HG03064 (cell line): ENCODE results near the gene CFAP20DC.

ENCODE experiments used
- ATAC-seq: cut with Tn5 transposase; IDR thresholded peaks from one replicate; pipeline ENCODE4 v1.9.1; 2021; ENCODE audit warnings: low read depth; ENCODE audit not compliant: unreplicated experiment

The CFAP20DC gene

DNA sequence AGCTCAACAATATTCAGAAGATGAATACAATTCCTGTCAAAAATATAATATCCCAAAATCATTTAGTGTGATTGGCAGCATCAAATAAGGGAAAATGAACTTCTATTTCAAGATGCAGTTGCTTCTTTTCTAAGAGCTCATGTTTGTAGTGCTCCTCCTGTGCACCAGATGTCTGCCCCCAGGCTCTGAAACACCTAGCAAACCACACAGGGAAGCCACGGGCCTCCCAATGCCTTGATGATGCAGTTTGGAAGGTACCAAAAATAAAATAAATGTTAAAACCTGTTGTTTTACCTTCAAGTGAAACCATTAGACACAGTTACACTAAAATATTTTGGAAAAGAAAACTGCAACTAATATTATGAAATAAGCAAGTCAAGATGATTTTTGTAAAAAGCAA, 22.2 kb downstream of the CFAP20DC start:
- no peak for ATAC-seq

DNA sequence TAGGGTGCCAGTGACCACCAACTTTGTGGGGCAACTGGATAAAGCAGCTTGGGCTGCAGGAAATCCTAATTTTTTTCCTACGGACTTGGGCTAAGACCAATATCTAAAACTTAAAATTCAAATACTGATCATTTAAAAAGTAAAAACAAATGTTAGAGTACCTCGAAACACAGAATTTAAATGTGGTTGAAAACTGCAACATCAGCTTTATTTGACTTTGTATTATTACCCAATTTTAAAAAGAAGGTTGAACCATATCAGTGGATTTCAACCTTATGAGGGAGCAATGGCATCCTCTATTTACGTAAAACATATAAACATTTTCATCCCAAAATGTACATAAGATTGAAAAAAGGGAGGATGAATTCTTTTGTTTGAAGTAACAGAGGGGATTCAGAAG, 26.2 kb downstream of the CFAP20DC start:
- ATAC-seq = no peak

DNA sequence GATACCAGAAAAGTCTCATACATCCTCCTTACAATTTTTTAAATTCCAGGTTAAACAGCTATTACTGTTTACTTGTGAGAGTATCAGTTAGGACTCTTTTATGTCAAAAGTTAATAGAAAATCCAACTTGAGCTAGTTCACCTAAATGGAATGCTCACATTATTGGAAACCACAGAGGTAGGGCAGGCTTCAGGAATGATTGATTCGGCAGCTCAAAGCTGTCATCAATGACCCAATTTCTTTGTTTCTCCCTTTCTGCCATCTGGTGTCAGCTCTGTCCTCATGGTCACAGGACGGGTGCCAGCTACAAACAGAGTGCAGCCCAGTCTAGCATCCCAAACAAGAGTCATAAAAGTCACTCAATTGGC, 32.2 kb downstream of the CFAP20DC start:
- no peak for ATAC-seq

DNA sequence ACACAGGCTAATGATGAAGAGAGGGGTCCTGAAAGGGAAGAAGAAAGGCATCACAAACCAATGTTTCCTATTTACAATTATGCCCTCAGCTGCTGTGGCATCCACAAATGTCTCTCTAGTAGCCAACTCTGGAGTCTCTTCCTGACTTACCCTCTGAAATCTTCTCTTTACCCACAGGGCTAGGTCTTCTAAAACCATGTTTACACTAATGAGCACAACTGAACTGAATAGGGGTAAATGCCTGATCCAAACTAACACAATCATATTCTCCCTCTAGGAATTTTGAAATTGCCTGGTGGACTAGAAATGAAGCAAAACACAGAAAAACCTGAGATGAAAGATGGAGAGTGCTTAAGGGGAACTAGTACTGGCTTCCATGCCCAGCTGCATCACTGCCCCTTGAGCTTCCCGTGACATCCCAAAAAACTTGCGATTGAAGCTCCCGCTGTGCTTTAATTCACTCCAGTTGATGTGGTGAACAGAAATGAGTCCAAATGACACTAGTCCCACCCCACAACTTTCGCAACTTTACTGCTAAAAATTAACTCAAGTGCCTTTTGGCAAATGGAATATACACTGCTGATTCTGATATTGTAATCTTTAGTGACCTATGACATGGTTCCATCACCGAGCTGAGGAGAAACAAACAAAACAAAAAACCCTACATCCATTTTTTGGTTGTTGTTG, 32.8 kb downstream of the CFAP20DC start:
- ATAC-seq = no peak

DNA sequence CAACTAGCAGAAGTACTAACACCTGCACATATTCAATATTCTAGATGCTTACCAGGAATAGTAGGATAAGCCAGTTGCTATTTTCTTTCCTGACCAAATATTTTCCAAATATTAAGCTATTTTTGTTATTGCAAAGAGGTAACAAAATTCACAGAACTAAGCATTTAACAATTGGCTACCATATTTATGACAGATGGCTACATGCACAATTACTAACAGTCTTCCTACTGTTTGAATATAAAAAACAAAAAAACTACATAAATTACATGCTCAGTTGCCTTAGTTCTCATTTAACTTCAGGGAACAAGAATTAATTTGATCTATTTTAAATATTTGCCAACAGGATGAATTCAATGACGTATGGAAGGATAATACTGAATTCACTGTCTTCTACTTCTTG, 36.2 kb downstream of the CFAP20DC start:
- ATAC-seq = no peak

DNA sequence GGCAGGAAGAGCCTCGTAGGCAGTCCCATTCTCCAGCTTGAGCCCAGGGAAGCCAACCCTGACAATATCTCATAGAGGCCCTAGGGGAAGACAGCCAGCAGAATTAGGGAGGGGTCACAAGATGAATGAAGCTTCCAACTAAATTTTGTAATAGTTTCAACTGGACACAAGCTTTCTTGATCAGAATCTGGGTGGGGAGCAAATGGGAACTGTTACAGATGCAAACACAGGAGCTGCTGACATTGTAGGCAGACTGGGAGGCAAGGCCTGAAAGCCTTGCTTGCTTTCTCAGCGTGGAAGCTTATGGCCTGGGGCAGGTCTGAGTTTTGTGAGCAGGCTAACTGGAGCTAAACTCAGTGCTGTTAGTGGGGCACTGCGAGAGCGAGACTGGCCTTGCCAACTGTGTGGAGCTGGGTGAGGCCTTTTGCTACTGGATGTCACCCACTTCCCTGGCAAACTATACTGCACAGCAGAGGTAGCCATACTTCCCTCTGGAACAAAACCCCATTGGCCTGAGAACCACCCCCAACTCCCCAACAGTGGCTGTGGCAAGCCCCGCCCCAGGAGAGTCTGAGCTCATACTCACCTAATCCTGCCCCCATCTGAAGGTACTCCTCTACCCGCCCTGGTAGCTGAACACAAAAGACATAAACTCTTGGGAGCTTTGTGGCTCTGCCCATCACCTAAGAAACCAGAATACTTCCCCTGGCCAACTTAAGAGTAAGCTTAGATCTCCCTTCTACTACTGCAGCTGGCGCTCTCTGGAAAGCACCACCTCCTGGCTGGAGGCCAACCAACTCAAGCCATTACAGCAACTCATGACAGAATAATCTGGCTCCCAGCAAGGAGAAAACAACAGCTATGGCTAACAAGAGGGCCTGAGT, 42.9 kb downstream of the CFAP20DC start:
- ATAC-seq = no peak

DNA sequence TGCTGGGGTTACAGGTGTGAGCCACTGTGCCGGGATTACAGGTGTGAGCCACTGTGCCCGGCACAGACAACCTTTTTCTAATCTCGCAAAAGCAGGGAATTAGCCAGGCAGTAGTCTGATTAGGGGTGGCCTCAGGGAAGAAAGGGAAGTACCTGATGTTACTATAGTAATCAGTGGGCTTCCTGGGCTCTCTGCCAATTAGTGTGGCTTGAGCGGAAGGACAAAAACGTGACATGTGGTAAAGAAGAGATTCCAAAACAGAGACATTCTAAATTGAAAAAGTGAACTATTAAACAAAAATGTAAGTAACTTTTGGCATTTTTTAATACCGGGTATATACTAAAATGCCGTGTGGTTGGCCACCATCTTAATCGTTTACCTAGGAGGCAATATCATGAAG, 48.1 kb downstream of the CFAP20DC start:
- no peak for ATAC-seq

DNA sequence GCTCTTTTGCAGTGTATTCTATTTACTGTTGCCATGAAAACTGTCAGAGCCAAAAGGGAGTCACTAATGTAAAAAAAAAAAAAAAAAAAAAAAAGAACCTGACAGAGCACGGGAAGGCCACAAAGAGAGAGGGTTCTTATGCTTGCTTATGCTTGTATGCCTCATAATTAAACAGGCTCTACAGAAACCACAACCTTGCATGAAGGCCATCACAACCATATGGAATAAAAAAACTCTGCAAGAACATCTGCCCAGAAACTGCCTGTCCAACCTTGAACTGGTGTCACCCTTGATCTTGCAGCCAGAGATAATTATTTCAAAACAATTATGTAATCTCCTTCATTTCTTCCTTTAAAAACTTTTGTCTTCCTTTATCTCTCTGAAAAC, 50.1 kb downstream of the CFAP20DC start:
- no peak for ATAC-seq

DNA sequence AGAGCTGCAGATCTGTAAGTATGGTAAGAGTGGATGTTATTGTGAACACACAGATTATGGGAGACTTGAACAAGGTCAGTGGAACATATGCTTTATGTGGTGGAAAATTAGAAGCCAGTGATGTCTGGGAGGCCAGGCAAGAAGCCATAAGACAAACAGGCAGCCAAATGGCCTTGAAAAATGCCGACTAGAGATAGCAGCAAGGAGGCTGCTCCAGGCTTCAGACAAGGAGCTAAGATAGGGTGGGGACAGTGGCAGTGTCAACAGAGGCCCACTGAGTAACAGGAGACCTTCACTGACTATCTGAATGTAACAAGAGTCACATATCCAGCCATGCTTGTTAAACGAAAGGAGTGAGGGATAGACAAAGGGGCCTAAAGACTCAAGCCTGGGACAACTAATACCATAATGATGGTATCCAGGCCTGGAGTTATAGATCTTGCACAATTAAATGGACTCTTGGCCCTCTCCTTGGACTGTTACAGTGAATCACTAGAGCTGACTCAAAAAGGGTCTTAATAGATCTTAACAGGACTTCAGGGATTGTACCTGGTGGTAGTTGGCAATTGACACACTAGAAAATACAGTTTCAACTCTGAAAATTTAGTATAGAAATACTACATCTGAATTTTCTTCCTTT, 50.6 kb downstream of the CFAP20DC start:
- ATAC-seq = no peak

DNA sequence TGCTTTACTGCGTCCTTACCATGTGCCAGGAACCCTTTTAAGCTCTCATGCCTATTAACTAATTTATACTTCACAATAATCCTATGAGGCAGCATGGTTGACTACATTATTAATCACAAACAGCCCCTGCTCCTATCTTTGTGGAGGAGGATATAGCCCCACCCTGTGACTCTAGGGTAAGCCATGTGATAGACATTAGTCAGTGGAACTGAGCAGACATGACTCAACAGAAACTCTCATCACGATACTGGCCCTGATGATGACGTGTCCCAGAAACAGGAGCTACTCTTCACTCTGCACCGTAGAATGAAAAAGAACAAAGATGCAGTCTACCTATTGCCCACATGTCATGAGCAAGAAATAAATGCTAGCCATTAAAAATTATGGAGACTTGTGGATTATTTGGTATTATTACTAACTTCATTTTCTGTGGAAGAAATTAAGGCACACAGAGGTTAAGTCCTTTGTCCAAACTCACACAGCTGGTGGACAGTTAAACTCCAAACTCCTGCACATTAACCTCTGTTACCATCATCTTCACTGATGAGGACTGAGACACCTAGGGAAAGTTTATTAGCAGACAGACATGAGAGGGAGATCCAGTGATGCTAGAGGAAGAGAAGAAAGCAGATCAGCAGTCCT, 51.2 kb downstream of the CFAP20DC start:
- no peak for ATAC-seq

DNA sequence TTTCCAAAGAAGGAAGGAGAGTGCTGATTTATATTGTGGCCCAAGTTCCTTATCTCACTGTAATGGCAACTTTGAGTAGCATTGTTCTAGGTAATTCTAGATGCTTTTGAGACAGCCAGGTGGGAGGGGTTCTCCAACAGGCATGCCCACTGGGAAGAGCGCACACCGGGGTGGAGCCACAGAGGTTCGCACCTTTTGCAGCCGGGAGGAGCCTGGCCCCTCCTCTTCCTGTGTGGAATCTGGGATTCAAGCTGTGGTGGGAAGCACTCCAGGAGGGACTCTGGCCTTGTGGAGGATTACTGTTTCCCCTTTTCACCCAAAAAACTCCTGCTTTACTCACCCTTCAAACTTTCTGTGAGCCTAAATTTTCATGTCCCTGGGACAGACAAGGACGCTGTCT, 53.1 kb downstream of the CFAP20DC start:
- no peak for ATAC-seq

DNA sequence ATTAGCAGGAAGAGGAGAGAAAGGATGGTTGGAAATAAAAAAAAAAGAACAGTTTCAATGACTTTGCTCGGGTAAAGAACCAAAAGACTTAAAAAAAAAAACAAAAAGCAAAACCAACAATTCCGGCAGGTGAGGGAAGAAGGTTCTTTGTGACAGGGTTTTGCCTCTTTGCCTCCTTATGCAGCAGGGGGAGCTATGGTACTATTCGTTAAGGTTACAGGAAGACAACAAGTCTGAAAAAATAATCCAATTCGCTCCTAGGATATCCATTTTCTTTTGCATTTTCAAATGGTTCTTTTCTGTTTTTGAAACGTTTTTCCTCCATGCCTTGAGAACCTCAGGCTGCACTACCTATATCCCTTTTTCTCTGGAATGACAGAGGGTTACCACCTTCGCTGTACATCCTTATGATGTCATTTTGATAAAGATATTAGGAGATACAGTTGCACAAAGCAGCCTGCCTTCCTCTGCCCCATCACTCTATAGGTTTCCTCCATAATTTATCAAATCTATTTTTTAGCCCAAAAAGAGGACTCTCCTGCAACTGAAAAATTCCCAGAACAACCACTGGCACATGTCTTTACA, 55.0 kb downstream of the CFAP20DC start:
- no peak for ATAC-seq

DNA sequence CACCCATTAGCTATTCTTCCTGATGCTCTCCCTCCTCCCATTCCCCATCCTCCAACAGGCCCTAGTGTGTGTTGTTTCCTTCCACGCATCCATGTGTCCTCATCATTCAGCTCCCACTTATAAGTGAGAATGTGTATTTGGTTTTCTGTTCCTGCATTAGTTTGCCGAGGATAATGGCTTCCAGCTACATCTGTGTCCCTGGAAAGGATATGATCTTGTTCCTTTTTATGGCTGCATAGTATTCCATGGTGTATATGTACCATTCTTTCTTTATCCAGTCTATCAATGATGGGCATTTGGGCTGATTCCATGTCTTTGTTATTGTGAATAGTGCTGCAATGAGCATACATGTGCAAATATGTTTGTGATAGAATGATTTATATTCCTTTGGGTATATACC, 56.3 kb downstream of the CFAP20DC start:
- ATAC-seq = no peak

DNA sequence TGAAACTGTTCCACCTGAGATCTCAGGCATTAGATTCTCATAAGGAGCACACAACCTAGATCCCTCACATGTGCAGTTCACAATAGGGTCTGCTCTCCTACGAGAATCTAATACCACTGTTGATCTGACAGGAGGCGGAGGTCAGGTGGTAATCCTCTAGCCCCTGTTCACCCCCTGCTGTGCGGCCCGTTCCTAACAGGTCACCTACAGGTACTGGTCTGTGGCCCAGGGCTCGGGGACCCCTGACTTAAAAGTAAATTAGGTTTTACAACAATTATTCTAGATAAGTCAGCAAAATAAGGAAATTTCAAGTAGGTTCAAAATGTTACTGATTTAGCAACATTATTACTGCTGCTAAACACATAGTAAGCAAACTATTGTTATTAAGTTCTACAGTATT, 58.2 kb downstream of the CFAP20DC start:
- ATAC-seq = no peak

DNA sequence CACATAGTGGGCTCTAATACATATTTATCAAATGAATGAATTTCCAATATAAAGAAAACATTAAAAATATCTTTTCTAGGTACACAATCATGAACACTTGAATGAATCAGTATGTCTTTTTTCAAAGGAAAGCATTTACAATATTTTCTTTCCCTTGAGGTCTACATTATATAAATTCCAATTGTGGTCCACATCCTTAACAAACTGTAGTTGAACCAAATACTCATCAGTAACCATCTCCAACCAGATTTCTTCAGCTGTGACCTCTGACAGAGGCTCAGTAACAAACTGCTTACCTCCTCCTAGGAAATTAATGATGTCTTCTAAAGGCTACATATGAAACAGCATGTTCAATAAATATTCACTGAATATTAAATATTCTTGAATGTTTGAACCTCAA, 58.8 kb downstream of the CFAP20DC start:
- ATAC-seq = no peak

DNA sequence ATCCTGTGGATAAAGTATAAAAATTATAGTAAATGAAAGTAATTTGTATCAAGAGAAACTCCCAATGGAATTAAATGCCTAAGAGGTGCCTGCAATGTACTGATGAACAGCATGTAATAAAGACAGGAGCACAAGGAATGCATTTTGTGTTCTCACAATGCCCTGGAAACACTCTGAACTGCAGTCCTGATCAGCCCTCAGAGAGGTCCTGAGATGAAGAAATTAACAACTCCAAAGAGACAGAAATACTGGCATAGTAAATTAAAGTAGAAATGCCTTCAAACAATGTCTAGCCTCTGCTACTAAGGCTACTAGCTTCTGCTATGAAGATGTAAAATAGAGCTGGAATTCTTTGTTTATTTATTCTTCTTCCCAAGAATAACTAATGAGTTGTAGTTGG, 59.9 kb downstream of the CFAP20DC start:
- ATAC-seq = no peak

DNA sequence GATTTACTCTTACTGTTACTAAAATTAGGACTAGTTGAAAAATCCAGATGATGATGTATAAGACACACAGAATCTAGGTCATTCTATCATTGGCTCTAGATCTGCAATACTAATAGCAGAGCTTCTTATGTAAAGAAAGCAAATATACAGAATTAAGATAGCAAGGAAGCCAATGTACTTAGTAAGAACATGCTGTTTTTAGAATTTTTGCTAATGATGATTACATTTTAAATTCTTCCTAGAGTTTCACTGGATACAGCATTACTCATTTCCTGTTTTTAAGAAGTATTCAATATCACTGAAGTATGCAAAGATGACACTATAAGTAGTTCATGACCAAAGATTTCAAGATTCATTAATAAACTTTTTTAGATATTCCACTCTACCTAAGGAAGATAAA, 60.7 kb downstream of the CFAP20DC start:
- no peak for ATAC-seq

DNA sequence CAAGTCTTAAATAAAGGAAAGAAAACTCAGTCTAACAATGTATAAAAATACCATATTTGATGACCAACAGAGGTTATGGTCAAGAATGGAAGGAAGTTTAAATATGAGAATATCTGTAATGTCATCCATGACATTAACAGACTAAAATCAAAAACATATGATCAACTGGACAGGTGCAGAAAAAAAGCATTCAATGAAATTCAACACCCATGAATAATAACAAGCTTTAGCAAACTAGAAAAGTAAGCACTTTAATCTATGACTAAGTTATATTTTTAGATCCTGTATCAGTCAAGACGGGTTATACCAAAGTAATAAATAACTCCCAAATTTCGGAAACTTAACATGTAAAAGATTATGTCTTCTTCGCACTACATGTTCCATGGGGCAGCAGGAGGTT, 61.8 kb downstream of the CFAP20DC start:
- no peak for ATAC-seq

DNA sequence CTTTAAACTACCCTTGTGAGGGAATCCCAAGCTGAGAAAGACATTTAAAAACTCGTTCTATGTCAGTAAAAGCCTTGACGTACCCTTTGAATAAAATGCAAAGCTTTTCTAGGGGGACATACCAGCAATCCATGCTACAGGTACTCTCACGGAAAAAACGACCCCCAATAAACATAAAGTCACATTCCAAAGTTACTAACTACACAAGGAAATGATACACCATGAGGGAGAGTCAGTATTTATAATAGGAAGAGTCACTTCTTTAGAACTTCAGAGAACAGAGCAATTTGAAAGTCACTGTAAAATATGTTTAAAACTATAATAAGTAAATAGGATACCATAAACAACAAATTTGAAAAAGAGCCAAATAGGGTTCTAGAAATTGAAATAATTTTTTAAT, 63.2 kb downstream of the CFAP20DC start:
- no peak for ATAC-seq

DNA sequence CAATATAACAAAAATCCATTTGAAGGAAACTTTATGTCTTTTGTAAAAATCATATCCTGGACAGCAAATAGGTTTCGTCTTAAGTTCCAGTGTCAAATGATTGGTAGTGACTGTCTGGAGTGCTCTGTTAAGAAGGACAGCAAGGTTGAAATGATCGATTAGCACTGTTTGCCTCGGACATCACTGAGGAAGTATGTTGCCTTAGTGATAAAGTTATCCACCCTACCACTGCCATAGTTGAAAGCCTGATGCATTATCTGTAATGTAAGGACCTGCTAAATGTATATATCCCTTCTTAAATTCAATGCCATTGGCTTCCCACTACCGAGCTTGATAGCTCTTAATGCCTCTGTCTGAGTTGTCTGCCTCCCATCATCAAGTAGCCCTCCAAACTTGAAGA, 70.0 kb downstream of the CFAP20DC start:
- ATAC-seq = no peak

DNA sequence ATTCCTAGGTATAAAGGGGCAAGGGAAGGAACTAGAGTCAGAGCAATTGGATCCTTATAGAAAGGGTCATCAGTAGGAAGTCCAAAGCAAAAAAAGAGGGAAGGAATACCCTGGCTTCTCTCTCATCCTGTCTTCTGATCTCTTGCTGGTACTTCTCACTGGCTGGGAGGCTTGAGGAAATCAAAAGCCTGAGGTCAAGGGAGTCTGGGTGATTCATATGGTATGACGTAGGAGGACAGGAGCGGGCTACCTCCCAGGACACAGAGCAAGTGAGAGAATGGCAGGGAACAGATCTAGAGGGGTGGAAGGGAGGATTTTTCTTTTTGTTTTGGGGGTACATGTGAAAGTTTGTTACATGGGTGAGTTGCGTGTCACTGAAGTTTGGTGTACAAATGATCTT, 76.0 kb downstream of the CFAP20DC start:
- ATAC-seq = no peak
